Measurements from ENCODE around the gene ECI1.
"Not testable (repeated sequence)": the region's sequence is repeated elsewhere in the genome, so short reads cannot be mapped to it uniquely, and the experiment has no call there.

ECI1 gene

GRCh38 chr16:2210386-2211365 is 40.7 kb downstream of the ECI1 start, which contains the start of gene BRICD5:
Gene BRICD5 (minus strand): TSS chr16:2210863. CDS start chr16:2210833, 30 bp downstream.
- no peak for DNase-seq (ENCODE audit: low spot score)

DNA sequence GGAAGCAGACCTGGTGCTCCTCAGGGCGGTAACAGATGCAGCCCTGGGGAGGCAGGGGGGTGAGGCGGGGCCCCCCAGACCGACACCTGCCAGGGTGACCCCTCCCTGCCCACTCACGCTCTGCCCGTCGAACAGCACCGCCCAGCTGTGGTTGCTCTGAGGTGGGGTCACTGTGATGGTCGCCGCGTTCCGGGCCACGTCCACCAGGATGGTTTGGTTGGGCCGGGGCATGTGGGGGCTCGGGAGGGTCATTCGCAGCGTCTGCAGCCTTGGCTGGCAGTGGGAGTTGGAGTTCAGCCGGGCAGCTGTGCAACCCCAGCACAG is 41.4 kb downstream of the ECI1 start:
- DNase-seq (ENCODE audit: low spot score), result no peak

DNA sequence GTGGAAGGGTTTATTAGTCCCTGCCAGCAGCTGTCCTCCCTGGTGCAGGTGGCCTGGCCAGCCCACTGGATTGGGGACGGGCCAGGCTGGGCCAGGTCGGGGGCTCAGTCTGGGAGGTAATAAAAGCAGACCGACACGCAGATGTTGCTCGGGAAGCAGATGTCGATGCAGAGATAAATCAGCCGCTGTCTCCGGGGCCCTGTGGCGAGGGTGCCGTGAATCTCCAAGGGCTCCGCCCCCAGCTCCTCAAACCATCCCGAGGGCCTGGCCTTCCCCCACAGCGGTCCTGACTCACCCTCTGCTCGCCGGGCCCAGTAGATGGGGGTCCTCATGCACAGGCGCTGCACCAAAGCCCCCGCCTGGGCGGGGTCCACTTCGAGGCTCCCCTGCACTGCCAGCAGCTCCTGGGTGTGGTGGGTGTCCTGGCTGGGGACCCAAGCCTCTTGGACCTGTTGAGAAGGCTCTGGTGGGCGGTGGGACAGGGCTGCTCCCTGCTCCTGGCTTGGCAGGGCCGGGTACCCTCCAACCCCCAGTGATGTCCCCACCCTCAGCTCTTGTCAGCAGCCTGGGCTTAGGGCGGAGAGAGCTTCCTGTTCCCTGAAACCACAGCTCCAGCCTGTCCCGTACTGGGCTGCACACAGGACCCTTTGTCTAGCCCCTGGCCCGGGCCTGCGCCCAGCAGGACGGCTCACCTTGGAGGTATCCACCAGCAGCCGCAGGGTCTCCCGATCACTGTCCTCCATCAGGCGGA is 42.0 kb downstream of the ECI1 start:
- DNase-seq (ENCODE audit: low spot score), result no peak

- DNase-seq (ENCODE audit: low spot score), result no peak
These were observed 42.6 kb downstream of the ECI1 start for GRCh38 chr16:2208772-2209171.

DNA sequence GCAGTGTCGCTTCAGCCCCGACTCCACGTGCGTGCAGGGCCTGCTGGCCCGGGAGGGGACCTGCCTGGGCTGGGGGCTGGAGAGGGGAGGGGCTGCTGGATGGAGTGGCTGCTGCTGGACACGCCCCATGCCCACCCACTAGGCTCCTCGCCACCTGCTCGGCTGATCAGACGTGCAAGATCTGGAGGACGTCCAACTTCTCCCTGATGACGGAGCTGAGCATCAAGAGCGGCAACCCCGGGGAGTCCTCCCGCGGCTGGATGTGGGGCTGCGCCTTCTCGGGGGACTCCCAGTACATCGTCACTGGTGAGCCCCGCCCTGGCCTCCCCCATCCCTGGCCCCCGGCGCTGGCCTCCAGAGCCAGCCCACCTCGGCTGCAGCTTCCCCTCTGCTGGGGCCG is 43.1 kb downstream of the ECI1 start:
- DNase-seq (ENCODE audit: low spot score), result no peak

DNA sequence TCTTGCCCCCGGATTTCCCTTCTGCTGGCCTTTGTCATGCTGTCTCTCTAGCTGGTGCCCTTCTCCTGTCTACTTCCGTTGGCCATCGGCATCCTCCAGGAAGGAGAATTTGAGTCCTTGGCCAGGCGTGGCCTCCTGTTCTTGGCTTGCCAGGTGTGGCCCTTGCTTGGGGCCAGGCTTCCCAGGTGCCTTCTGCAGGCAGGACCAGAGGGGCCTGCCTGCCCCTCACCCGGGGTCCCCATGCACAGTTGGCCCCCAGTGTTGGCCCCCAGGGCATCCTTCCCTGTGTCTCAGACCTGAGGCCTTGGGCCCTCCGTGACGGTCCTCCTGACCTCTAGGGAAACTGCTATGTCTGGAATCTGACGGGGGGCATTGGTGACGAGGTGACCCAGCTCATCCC is 43.5 kb downstream of the ECI1 start:
- DNase-seq (ENCODE audit: low spot score), result no peak

- no peak for DNase-seq (ENCODE audit: low spot score)
These were observed 44.5 kb downstream of the ECI1 start for GRCh38 chr16:2206780-2207433.

DNA sequence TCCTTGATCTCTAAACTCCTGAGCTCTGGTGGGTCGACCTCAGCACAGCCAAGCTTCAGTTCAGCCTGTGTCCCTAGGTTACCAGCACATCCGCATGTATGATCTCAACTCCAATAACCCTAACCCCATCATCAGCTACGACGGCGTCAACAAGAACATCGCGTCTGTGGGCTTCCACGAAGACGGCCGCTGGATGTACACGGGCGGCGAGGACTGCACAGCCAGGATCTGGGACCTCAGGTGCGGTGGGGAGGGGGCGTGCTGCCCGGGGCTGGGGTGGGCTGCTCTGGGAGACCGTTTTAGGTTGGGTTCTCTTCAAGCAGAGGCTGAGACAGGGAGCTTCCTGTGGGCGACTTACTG is 45.0 kb downstream of the ECI1 start:
- no peak for DNase-seq (ENCODE audit: low spot score)

DNA sequence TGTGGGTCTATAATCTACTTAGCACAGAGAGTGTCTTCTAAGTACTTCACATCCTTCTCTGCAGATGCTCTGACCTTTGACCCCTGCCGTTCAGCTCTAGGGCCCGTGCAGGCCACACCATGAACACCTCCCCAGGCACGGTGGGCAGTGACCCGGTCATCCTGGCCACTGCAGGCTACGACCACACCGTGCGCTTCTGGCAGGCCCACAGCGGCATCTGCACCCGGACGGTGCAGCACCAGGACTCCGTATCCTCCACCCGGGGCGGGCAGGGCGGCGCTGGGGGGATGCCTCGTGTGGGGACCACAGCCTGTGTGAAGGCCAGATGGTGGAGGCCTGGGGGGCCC is 45.4 kb downstream of the ECI1 start:
- DNase-seq (ENCODE audit: low spot score), result no peak

GRCh38 chr16:2205104-2205966 is 46.1 kb downstream of the ECI1 start, which contains the start of gene MLST8:
Gene MLST8 (plus strand): TSS chr16:2205454. CDS start chr16:2206086, 632 bp downstream.
- peak; percentile 91 for DNase-seq (ENCODE audit: low spot score)

GRCh38 chr16:2204416-2205103 is 46.8 kb downstream of the ECI1 start:
- DNase-seq (ENCODE audit: low spot score), result no peak

DNA sequence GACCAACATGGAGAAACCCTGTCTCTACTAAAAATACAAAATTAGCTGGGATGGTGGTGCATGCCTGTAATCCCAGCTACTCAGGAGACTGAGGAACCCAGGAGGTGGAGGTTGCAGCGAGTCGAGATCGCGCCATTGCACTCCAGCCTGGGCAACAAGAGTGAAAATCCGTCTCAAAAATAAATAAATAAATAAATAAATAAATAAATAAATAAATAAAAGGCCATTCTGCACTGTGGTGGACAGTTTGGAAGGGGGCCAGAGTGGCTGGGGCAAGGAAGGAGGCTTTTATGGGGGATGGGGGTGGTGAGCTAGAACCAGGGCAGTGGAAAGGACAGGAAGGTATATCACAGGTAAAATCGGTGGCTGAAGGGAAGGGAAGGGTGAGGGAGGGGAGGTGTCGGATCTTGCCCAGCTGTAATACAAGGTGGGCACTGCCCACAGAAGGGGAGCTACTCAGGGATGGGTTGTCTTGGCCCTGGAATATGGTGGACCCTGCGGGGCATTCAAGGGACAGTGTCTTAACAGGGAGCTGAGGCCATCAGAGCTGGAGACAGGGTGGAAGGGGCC is 48.2 kb downstream of the ECI1 start:
- not testable (repeated sequence) for DNase-seq (ENCODE audit: low spot score)

DNA sequence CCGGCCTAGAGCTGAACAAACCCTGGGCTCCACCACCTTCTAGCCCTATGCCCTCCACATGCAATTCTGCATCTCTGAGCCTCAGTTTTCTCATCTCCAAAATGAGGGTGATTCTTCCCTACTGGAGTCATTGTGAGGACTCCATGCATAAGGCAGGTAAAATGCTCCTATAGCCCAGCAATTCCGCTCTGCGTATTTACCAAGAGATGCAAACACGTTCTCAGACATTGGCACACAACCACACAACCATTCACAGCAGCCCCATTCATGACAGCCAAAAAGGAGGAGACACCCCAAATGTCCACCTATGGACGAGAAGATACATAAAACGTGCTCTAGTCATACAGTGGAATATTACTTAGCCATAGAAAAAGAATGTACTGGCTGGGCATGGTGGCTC is 51.1 kb downstream of the ECI1 start:
- no peak for DNase-seq (ENCODE audit: low spot score)

DNA sequence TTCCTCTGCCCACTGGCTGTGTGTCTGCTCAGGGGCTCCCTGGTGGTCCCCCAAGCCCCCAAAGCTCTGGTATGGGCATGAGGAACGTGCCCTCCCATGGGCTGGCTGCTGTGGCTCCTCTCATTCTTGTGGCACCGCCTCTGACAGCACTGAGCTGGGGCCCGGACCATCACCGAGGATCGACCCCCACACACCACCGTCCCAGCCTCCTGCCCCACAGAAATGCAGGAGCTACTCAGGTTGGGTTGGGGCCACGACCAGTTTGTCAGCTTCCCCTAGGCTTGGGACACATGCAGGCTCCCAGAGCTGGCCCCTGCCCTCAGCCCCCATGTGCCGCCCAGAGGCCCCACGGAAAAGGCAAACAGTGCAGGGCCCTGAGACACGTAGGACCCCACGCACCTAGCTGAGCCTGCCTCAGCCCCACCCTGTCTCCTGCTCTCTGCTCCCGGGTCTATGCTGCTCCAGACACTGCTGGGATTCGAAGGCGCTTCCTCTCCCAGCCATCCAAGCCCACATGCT is 51.7 kb downstream of the ECI1 start:
- DNase-seq (ENCODE audit: low spot score), result no peak

- DNase-seq (ENCODE audit: low spot score), result no peak
These were observed 52.3 kb downstream of the ECI1 start for GRCh38 chr16:2199095-2199494.

GRCh38 chr16:2198283-2198682 is 53.1 kb downstream of the ECI1 start:
- no peak for DNase-seq (ENCODE audit: low spot score)

GRCh38 chr16:2197765-2198164 is 53.6 kb downstream of the ECI1 start:
- no peak for DNase-seq (ENCODE audit: low spot score)

DNA sequence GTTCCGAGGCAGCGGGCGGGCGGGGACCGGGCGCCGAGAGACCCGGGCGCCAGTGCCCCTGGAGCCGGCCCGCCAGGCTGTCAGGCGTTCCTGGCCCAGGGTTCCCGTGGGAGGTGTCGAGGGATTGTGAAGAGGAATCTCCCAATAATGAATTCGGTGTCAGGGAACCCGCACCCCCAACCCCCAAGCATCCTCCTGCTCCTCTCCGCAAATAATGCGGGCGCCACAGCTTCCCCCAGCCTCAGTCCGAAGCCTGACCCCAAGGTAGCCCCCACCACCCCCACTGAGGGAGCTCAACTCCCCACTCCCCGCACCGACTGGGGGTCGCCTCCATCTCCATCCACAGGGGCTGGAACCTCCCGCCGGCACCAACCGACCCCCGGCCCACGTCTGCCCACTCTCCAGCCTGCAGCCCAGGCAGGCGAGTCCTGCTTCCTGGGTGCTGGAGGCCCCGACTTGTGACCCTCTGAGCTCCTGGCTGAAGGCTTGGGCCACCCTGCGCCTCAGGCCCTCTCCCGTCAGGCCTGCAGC is 54.3 kb downstream of the ECI1 start:
- no peak for DNase-seq (ENCODE audit: low spot score)

DNA sequence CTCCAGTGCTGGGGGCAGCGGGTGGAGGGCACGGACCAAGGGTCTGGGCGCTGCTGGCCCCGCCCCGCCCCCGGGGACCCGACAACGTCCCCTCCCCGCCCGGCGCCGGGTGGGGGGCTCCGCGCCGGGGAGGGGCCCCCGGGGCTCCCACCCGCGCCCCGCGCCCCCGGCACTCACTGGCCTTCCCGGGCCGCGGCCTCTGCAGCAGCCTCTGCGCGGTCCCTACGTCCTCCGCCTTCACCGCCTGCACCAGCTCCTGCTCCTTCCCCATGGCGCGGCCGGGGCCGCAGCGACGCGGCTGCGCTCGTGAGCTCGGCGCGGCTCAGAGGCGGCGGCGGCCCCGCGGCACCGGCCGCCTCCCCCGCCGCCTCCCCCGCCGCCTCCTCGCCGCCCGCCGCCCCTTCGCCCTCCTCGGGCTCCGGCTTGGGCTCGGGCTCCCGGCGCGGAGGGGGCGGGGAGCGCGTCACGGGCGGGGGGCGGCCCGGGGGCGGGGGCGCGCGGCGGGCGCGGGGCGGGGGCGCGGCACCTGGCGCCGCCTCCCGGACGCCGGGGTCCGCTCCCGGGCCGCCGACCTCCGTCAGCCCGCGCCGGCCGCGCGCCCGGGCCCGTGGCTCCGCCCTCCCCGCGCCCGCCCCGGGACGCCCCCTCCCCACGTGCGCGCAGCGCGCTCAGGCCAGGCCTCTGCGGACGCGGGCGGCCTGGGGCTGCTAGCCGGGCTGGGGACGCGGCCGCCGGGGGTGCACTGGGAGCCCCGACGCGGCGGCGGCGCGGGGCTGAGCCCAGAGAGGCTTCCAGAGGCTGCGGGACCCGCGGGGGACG is 55.0 kb downstream of the ECI1 start, which contains the start of gene CASKIN1:
TSS of gene CASKIN1 (minus strand) at position 444 of the 819 bp plus-strand sequence. CDS start at position 271, 173 bp downstream.
- DNase-seq (ENCODE audit: low spot score), result no peak

All from CD4-positive, alpha-beta T cell treated with Interleukin-2 at 100 ng/mL for 4 hours (primary cell).